Measurements from ENCODE around the gene ZNF214.
"Not testable (repeated sequence)": the region's sequence is repeated elsewhere in the genome, so short reads cannot be mapped to it uniquely, and the experiment has no call there.

The ZNF214 gene

GRCh38 chr11:6986487-6986886 is 33.7 kb downstream of the ZNF214 start:
- DNase-seq: no peak

- DNase-seq: no peak
These were observed 40.8 kb downstream of the ZNF214 start for GRCh38 chr11:6979365-6979764.

GRCh38 chr11:6969854-6970253 is 50.3 kb downstream of the ZNF214 start:
- DNase-seq: not testable (repeated sequence)

GRCh38 chr11:6968816-6969215 is 51.3 kb downstream of the ZNF214 start:
- DNase-seq: no peak

GRCh38 chr11:6962673-6963072 is 57.5 kb downstream of the ZNF214 start:
- DNase-seq: no peak

- DNase-seq: no peak
These were observed 58.0 kb downstream of the ZNF214 start for GRCh38 chr11:6962141-6962540.

- DNase-seq: not testable (repeated sequence)
These were observed 65.9 kb downstream of the ZNF214 start for GRCh38 chr11:6954248-6954647.

Measured in activated CD4-positive, alpha-beta T cell treated with anti-CD3 and anti-CD28 coated beads for 48 hours (primary cell).